ENCODE measurements around the gene ADGRV1.

DNA sequence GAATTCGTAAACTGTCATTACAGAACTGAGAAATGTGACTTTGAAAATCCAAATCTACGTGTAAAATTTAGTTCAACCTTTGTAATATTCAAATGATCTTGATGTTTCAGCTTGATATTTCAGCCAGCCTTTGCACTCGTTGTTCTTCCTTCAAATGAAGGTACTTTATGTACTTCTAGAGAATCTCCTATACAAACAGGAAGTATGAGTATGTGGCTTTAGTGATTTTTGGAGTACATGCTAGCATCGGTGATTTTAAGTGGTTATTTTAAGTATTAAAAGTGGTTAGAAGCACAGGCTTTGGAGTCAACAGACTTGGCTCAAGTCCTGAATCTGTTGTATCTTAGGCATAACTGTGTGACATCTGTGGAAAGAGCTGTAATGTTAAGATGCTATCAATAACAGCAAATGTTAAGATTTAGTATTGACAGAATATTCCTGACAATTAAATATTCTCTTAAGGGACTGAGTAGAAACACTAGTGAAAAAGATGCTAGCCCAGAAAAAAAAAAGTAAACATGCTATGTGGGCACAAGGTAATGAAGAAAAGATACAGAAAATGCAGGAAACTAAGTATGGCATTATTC, 398.0 kb downstream of the ADGRV1 start:
- TF ChIP-seq, protein P1, sequence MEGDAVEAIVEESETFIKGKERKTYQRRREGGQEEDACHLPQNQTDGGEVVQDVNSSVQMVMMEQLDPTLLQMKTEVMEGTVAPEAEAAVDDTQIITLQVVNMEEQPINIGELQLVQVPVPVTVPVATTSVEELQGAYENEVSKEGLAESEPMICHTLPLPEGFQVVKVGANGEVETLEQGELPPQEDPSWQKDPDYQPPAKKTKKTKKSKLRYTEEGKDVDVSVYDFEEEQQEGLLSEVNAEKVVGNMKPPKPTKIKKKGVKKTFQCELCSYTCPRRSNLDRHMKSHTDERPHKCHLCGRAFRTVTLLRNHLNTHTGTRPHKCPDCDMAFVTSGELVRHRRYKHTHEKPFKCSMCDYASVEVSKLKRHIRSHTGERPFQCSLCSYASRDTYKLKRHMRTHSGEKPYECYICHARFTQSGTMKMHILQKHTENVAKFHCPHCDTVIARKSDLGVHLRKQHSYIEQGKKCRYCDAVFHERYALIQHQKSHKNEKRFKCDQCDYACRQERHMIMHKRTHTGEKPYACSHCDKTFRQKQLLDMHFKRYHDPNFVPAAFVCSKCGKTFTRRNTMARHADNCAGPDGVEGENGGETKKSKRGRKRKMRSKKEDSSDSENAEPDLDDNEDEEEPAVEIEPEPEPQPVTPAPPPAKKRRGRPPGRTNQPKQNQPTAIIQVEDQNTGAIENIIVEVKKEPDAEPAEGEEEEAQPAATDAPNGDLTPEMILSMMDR (IDR thresholded peaks at IDR 0.05; ENCODE audit: extremely low read depth in 1 of 2, insufficient read depth in 1 of 2, low read depth in 1 of 2, low read length in 2 of 2) = no peak
- TF ChIP-seq POLR2A (IDR thresholded peaks at IDR 0.05; ENCODE audit: low read depth, low read length) = no peak
- TF ChIP-seq, protein P2, sequence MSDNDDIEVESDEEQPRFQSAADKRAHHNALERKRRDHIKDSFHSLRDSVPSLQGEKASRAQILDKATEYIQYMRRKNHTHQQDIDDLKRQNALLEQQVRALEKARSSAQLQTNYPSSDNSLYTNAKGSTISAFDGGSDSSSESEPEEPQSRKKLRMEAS (IDR thresholded peaks at IDR 0.05; ENCODE audit: insufficient read depth, insufficient read length) = no peak
- TF ChIP-seq POLR2AphosphoS5 (IDR thresholded peaks at IDR 0.05; ENCODE audit: insufficient read depth, low read depth, low read length) = no peak
- no peak for TF ChIP-seq EZH2 (IDR thresholded peaks at IDR 0.05; ENCODE audit: borderline replicate concordance, low read depth, low read length, severe bottlenecking)
